ENCODE measurements around the gene EREG. TPM values are rescaled to one million over a fixed set of nuclear protein-coding genes. Genes with fewer than 3 reads are reported as not detected.

Gene EREG
- polyA plus RNA-seq, 1 of the 3 experiments (the other 2 are of a cell fraction), result not detected

DNA sequence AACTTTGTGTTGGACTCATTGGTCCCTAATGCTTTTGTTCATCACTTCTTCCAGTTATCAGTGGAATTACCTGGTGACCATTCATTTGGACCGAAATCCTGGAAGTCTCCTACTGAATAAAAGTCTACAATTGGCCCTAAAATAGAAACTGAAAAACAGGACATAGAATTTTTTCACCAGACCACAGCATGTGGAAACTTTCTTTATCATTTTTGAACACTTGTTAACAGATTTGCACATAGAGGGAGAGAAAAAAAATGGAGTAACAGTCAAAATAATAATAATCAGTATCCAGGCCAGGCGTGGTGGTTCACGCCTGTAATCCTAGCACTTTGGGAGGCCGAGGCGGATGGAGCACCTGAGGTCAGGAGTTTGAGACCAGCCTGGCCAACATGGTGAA, 49.6 kb upstream of the EREG start:
- ChIA-PET POLR2A (no interaction called here), CTCF (no interaction called here)
- no peaks in the 10 kb centered on the region for H3K79me2 ChIP-seq (ENCODE audit: insufficient read depth)
- H3K4me1 ChIP-seq (ENCODE audit: control insufficient read depth in 1 of 2, insufficient read depth in 2 of 2, low read depth in 1 of 2, low read length in 1 of 2), result no peaks in the 10 kb centered on the region; a peak in 1 of 4 replicates
- H3K9ac ChIP-seq, result no peak overlapping the region
- peaks cover 10% of the 10 kb centered on the region; the same call in 1 of the 2 replicates for H3K27me3 ChIP-seq (ENCODE audit: insufficient read depth)
- no peaks in the 10 kb centered on the region for H3K36me3 ChIP-seq (replicated peaks in 1 of 2; ENCODE audit: control insufficient read depth in 1 of 2, insufficient read depth in 2 of 2, low read length in 1 of 2)
- no peaks in the 10 kb centered on the region for H3K9me2 ChIP-seq
- DNase-seq, result no peak
- H3K4me3 ChIP-seq (ENCODE audit: low read depth in 2 of 2, low read length in 1 of 2), result no peak overlapping the region
- no peaks in the 10 kb centered on the region for H4K20me1 ChIP-seq (ENCODE audit: insufficient read depth)
- 24% methylated on average over 5 of the region's 5 CpGs for WGBS (ENCODE audit: low lambda C conversion rate)
- H3K9me3 ChIP-seq, result no peaks in the 10 kb centered on the region
- H2AFZ ChIP-seq (ENCODE audit: low read depth), result no peak overlapping the region
- H3K27ac ChIP-seq (ENCODE audit: low read depth in 2 of 2, low read length in 1 of 2), result no peak overlapping the region
- no peak overlapping the region for H3K4me2 ChIP-seq
- no peaks in the 10 kb centered on the region for H3F3A ChIP-seq (replicated peaks; ENCODE audit: insufficient read depth)
- TF ChIP-seq EP300 (IDR thresholded peaks at IDR 0.05; ENCODE audit: borderline replicate concordance in 1 of 2, low read depth in 1 of 2, low read length in 1 of 2) (no peak), POLR2AphosphoS5 (IDR thresholded peaks at IDR 0.05; ENCODE audit: low read depth, low read length) (no peak), FOXJ3 (CRISPR knock-in tag; IDR thresholded peaks at IDR 0.05) (no peak), MEF2A (IDR thresholded peaks at IDR 0.05; ENCODE audit: borderline replicate concordance, low read depth) (no peak), NRF1 (IDR thresholded peaks at IDR 0.05; ENCODE audit: low read depth, low read length) (no peak), GABPA (IDR thresholded peaks at IDR 0.05; ENCODE audit: low read depth) (no peak), RXRA (IDR thresholded peaks at IDR 0.05; ENCODE audit: borderline replicate concordance, low read depth) (no peak), RAD21 (IDR thresholded peaks at IDR 0.05; ENCODE audit: low read length) (no peak), FOSL2 (IDR thresholded peaks at IDR 0.05; ENCODE audit: borderline replicate concordance, low read depth) (no peak)

DNA sequence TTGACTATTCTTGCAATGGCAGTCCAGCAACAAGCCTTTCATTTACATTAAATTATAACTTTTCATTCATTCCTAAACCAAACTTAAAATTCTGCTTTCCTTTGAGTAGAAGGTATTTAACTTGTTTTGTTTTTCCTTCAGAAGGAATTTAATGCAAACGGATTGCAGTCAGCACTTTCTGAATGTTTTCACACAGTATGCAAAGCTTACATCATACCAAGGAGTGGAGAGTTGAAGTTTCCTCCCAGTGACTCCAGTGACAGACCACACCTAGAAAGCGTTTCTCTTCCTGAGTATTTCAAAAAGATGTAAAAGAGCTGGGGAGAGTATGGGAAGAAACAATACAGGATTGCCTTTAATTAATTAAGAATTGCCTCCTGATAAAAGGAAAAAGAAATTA, 48.5 kb upstream of the EREG start:
- TF ChIP-seq EP300 (IDR thresholded peaks at IDR 0.05; ENCODE audit: borderline replicate concordance in 1 of 2, low read depth in 1 of 2, low read length in 1 of 2) (no peak), JUND (IDR thresholded peaks at IDR 0.05) (no peak), ZBTB33 (IDR thresholded peaks at IDR 0.05; ENCODE audit: borderline replicate concordance, low read depth) (no peak), FOXM1 (IDR thresholded peaks at IDR 0.05; ENCODE audit: low read depth) (no peak), TAF1 (IDR thresholded peaks at IDR 0.05; ENCODE audit: borderline replicate concordance, low read depth, low read length) (no peak), POLR2AphosphoS5 (IDR thresholded peaks at IDR 0.05; ENCODE audit: low read depth, low read length) (no peak), CHD2 (IDR thresholded peaks at IDR 0.05; ENCODE audit: low read length, partially characterized antibody) (no peak), RXRA (IDR thresholded peaks at IDR 0.05; ENCODE audit: borderline replicate concordance, low read depth) (no peak), YY1 (IDR thresholded peaks at IDR 0.05; ENCODE audit: low read depth) (no peak), FOXJ3 (CRISPR knock-in tag; IDR thresholded peaks at IDR 0.05) (no peak), FOSL2 (IDR thresholded peaks at IDR 0.05; ENCODE audit: borderline replicate concordance, low read depth) (no peak), ELF1 (IDR thresholded peaks at IDR 0.05) (no peak), RCOR1 (IDR thresholded peaks at IDR 0.05; ENCODE audit: low read length) (no peak)
- TF ChIP-seq, protein P1, sequence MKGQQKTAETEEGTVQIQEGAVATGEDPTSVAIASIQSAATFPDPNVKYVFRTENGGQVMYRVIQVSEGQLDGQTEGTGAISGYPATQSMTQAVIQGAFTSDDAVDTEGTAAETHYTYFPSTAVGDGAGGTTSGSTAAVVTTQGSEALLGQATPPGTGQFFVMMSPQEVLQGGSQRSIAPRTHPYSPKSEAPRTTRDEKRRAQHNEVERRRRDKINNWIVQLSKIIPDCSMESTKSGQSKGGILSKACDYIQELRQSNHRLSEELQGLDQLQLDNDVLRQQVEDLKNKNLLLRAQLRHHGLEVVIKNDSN (IDR thresholded peaks at IDR 0.05; ENCODE audit: borderline replicate concordance, low read depth), result no peak
- H3K4me3 ChIP-seq (ENCODE audit: low read depth in 2 of 2, low read length in 1 of 2), result no peak overlapping the region
- DNase-seq, result no peak
- no peaks in the 10 kb centered on the region for H4K20me1 ChIP-seq (ENCODE audit: insufficient read depth)
- H3K9me3 ChIP-seq, result no peaks in the 10 kb centered on the region
- WGBS (ENCODE audit: low lambda C conversion rate), result 4% methylated on average over 2 of the region's 2 CpGs
- ChIA-PET CTCF (interaction anchor here (0.9 to 1.8 kb wide), 2 partner anchors 8 to 88 kb away, joined by 3 to 8 read pairs; no protein-coding TSS in a partner anchor), POLR2A (no interaction called here)
- no peaks in the 10 kb centered on the region; a peak in 2 of 4 replicates for H3K4me1 ChIP-seq (ENCODE audit: control insufficient read depth in 1 of 2, insufficient read depth in 2 of 2, low read depth in 1 of 2, low read length in 1 of 2)
- no peak overlapping the region for H3K27ac ChIP-seq (ENCODE audit: low read depth in 2 of 2, low read length in 1 of 2)
- H3F3A ChIP-seq (replicated peaks; ENCODE audit: insufficient read depth), result no peaks in the 10 kb centered on the region
- H3K27me3 ChIP-seq (ENCODE audit: insufficient read depth), result peaks cover 10% of the 10 kb centered on the region
- H2AFZ ChIP-seq (ENCODE audit: low read depth), result no peak overlapping the region
- no peaks in the 10 kb centered on the region for H3K36me3 ChIP-seq (replicated peaks in 1 of 2; ENCODE audit: control insufficient read depth in 1 of 2, insufficient read depth in 2 of 2, low read length in 1 of 2)
- no peak overlapping the region for H3K9ac ChIP-seq
- H3K9me2 ChIP-seq, result no peaks in the 10 kb centered on the region
- H3K79me2 ChIP-seq (ENCODE audit: insufficient read depth), result no peaks in the 10 kb centered on the region
- H3K4me2 ChIP-seq, result no peak overlapping the region
